HG03439 (cell line): ENCODE measurements around the gene CCDC93.

Experiments
- ATAC-seq: cut with Tn5 transposase; IDR thresholded peaks from one replicate; pipeline ENCODE4 v1.9.1; 2021; ENCODE audit warnings: mild to moderate bottlenecking, moderate library complexity; ENCODE audit not compliant: unreplicated experiment

Gene CCDC93

GRCh38 chr2:117921520-117921919 lies 92.3 kb downstream of the CCDC93 start:
- no peak for ATAC-seq

GRCh38 chr2:117918608-117919007 lies 95.3 kb downstream of the CCDC93 start:
- ATAC-seq: no peak

- no peak for ATAC-seq
Measured at GRCh38 chr2:117917223-117917917, 96.5 kb downstream of the CCDC93 start.

- ATAC-seq: no peak
Measured at GRCh38 chr2:117902933-117903332, 110.9 kb downstream of the CCDC93 start.

GRCh38 chr2:117888897-117889296 lies 125.0 kb downstream of the CCDC93 start:
- no peak for ATAC-seq

DNA sequence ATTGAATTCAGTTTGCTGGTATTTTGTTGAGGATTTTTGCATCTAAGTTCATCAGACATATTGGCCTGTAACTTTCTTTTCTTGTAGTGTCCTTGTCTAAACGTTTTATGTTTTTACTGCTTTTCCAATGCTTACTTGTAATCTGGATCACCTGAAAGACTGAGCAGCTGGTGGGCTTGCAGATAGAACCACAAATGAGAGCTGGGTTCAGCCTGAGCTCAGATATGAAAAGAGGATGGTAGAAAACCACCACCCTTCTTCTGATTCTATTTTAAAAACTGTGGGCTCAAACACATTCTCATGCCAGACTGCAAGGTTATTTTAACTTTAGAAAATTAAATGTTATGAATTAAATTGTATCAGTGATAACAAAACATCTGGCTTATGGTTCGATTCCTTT lies 128.6 kb downstream of the CCDC93 start:
- ATAC-seq: no peak

DNA sequence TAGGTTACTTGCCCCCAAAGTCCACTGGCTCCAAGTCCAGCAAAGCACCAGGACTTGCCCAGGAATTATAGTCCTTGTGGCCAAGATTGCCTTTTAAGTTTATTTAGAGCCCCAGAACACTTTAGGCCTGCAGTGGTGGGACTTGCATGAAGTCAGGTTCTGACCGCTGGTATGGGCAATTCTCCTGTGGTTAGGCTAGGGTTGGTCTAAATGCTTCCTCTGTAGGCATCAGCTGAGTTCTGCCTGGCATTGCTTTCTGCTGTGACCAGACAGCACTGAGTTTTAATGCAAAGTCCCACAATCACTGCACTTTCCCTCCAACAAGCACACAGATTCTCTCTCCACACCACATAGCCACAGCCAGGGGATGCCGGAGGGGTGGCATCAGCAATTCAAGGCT lies 134.9 kb downstream of the CCDC93 start:
- no peak for ATAC-seq

DNA sequence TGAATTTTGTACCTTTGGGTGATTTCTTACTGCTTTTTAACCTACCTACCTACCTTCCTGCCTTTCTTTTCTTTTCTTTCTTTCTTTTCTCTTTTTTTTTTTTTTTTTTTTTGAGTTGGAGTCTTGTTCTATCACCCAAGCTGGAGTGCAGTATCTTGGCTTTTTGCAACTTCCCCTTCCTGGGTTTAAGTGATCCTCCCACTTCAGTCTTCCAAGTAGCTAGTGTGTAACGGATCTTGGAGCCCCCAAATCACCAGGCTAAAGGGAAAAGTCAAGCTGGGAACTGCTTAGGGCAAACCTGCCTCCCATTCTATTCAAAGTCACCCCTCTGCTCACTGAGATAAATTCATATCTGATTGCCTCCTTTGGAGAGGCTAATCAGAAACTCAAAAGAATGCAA lies 138.1 kb downstream of the CCDC93 start:
- ATAC-seq: no peak
